Measurements from ENCODE around the gene IRX2. TPM values are rescaled to one million over a fixed set of nuclear protein-coding genes. Genes with fewer than 3 reads are reported as not detected.

Gene IRX2
- total RNA-seq, 1 donor: 3.0 TPM

DNA sequence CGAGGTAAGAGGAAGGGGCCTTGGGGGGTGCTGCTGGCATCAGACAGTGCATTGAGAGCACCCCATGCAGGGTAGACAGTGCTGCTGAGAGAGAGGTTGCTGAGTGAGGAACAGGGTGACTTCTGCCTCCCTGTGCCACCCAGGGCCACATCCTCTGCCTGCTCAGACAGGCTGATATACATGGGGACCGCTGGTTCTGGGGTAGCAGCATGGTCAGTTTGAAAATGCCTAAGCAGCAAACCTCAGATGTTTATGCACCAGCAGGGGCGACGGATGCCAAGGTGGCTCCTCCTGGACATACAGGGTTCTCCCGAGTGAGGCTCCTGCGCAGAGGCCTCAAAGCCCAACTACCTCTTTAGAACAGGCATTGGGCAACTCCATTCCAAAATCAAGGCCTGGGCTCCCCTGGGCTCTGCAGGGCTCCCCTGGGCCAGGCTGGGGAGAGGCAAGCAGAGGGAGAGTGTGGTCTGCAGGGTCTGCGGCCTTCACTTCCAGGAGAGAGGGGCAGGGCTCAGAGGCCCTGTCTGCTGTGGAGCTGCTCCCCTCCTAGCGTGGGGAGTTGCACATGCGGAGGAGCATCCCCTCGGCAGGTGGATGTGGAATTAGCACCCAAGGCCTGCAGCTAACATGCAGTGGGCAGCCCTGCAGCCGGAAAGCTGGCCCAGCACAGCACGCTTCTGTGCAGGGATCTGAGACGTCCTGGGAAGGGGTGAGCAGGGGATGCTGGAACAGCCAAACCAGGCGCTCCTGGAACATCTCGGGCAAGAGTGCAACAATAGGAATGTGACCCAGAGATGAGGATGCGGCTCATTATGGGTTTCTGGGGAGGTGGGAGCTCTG lies 46.5 kb downstream of the IRX2 start:
- H3K4me3 ChIP-seq (ENCODE audit: low read depth, low read length): no peak overlapping the region
- TF ChIP-seq, protein P1, sequence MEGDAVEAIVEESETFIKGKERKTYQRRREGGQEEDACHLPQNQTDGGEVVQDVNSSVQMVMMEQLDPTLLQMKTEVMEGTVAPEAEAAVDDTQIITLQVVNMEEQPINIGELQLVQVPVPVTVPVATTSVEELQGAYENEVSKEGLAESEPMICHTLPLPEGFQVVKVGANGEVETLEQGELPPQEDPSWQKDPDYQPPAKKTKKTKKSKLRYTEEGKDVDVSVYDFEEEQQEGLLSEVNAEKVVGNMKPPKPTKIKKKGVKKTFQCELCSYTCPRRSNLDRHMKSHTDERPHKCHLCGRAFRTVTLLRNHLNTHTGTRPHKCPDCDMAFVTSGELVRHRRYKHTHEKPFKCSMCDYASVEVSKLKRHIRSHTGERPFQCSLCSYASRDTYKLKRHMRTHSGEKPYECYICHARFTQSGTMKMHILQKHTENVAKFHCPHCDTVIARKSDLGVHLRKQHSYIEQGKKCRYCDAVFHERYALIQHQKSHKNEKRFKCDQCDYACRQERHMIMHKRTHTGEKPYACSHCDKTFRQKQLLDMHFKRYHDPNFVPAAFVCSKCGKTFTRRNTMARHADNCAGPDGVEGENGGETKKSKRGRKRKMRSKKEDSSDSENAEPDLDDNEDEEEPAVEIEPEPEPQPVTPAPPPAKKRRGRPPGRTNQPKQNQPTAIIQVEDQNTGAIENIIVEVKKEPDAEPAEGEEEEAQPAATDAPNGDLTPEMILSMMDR (IDR thresholded peaks at IDR 0.05; ENCODE audit: insufficient read depth, low read depth, low read length): no peak
- no peak for DNase-seq (ENCODE audit: low read depth)

DNA sequence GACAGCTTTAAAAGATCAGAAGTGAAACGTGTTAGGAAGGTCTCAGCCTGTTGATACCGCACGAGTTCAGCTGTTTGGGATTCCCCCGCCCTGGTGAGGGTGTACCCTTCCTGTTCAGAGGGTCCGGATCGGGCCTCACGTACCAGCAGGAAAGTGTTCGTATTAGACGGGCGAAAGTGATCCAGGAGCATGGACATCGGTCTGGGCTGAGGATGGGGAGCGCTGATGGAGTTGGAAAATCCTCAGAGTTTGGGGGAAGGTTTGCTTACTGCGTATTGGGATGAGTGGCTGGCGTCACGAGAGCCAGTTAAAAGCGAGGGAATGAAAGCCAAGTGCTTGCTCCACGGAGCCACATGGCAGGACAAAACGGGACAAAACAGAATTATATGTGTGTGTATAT lies 47.4 kb downstream of the IRX2 start:
- DNase-seq (ENCODE audit: low read depth): no peak
- no peak overlapping the region for H3K4me3 ChIP-seq (ENCODE audit: low read depth, low read length)
- TF ChIP-seq, protein P1 (IDR thresholded peaks at IDR 0.05; ENCODE audit: insufficient read depth, low read depth, low read length): no peak

DNA sequence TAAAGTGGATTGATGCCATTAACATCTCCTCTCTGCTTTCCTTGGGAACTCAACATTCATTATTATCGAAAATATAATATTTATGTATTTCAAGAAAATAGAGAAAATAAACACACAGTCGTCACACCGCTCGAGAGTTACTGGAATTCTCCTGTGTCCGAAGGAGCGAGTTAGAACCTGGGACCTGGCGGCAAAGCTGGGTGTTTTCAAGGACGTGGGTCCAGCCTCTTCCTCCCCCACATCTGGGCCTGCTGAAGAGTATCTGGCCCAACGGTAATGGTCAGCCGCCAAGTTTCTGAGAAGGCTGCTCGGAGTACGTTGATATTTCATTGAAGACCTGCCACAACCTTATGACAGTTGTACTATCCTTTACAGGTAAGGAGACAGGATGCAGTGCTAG lies 47.9 kb downstream of the IRX2 start:
- H3K4me3 ChIP-seq (ENCODE audit: low read depth, low read length): no peak overlapping the region
- TF ChIP-seq, protein P1 (IDR thresholded peaks at IDR 0.05; ENCODE audit: insufficient read depth, low read depth, low read length): no peak
- no peak for DNase-seq (ENCODE audit: low read depth)

DNA sequence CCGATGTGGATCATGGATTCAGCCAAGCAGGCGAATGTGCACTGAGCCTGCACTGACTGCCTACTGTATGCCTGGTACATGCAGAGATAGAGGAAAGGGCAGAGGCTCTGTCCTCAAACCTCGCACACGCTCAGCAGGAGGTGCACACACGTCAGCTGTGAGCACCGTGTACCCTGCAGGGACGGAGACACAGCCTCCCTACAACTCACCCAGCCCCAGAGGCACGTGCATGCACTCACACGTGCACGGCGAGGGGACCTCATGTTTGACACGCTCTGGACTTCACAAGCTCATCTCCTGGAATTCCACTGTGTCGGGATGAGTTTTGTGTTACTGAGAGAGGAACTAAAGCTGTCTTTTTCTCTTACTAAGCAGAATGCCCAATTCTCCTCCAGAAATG lies 48.4 kb downstream of the IRX2 start:
- TF ChIP-seq, protein P1 (IDR thresholded peaks at IDR 0.05; ENCODE audit: insufficient read depth, low read depth, low read length): no peak
- DNase-seq (ENCODE audit: low read depth): no peak
- H3K4me3 ChIP-seq (ENCODE audit: low read depth, low read length): no peak overlapping the region

DNA sequence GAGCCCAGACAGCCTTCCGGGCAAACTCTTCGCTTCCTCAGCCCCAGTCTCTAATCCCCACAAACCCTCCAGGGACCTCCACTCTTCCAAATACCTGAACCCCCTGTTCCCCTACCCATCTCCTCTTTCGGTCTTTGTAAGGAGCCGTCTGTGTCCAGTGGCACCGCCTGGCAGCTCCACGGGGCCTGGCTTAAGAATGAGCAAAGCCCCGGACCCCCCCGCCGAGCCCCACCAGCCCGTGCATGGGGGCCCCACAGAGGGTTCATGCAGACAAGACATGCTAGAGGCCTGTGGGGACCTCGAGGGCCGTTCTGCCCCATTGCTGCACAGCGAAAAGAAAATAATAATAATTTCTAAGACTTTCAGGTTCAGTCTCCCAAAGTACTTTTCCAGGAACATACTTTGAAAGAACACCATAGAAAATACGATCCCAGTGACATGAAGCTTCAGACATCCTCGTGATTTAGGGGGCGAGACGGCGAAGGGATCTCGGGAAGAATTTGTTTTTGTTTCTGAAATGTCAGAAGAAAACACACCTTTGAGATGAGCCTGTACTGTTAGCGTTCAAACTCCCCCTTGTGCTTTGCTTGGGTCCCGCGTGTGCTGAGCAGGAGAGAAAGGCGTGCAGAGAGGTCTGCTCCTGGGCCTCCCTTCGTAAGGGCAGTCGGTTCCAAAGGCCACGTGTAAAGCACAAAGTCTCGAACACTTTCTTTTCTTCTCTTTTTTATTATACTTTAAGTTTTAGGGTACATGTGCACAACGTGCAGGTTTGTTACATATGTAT lies 49.2 kb downstream of the IRX2 start:
- DNase-seq (ENCODE audit: low read depth): no peak
- TF ChIP-seq, protein P1 (IDR thresholded peaks at IDR 0.05; ENCODE audit: insufficient read depth, low read depth, low read length): no peak
- no peak overlapping the region for H3K4me3 ChIP-seq (ENCODE audit: low read depth, low read length)

DNA sequence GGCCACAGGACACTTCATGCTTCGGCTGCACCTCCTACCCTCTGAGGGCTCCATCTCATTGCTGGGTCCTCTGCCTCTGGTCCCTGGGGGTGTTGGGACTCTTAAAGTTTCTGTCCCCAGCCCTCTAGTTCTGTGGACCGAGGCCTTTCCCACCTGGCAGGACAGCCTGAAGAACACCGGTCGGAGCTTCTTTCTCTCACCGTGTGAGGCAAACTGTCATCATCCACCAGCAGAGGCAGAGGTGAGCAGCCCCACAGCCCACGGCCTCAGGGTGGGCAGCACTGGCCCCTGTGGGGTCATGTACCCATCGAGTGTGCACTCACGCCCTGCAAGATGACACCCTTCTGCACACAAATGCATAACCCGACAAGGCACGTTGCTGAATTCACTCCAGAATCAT lies 49.9 kb downstream of the IRX2 start:
- DNase-seq (ENCODE audit: low read depth): no peak
- no peak overlapping the region for H3K4me3 ChIP-seq (ENCODE audit: low read depth, low read length)
- TF ChIP-seq, protein P1 (IDR thresholded peaks at IDR 0.05; ENCODE audit: insufficient read depth, low read depth, low read length): no peak

Data from fibroblast of villous mesenchyme (primary cell).